Right atrium auricular region (tissue), 2 donors: Measurements from ENCODE around the gene ATG7. TPM values are rescaled to one million over a fixed set of nuclear protein-coding genes. Genes with fewer than 3 reads are reported as not detected.
"Not testable (repeated sequence)": the region's sequence is repeated elsewhere in the genome, so short reads cannot be mapped to it uniquely, and the experiment has no call there.

Source experiments
- DNase-seq: peaks from one replicate; pipeline ENCODE4 v3.0.0-alpha.2; 2019; ENCODE audit warnings: low spot score
- H3K27ac ChIP-seq, 2 donors: fragments of 200-600 bp; sonication (generic); 1 replicate in 1 of 2; 2 replicates in 1 of 2; pipeline ENCODE4 v1.5.1; 2016 to 2019
- H3K27me3 ChIP-seq, 2 donors: fragments of 200-600 bp; sonication (generic); one replicate each; pipeline versions ENCODE4 v1.5.1 to v1.6.0; 2017 to 2019
- H3K36me3 ChIP-seq: fragments of 200-600 bp; sonication (generic); one replicate; pipeline ENCODE4 v1.5.1; 2016
- H3K4me1 ChIP-seq, 2 donors: fragments of 200-600 bp; sonication (generic); one replicate each; pipeline versions ENCODE4 v1.5.1 to v1.6.0; 2017 to 2019
- H3K4me3 ChIP-seq, 2 donors: fragments of 200-600 bp; sonication (generic); 1 replicate in 1 of 2; 2 replicates in 1 of 2; pipeline ENCODE4 v1.5.1; 2017 to 2019; ENCODE audit warnings: mild to moderate bottlenecking in 1 of 2, moderate library complexity in 1 of 2
- H3K9me3 ChIP-seq, 2 donors: fragments of 200-600 bp; sonication (generic); one replicate each; pipeline ENCODE4 v1.5.1; 2019
- CTCF ChIP-seq, 2 donors: fragments of 200-600 bp; sonication (generic); IDR thresholded peaks; one replicate each; pipeline ENCODE4 v1.5.1; 2019; ENCODE audit warnings: antibody characterized with exemption in 2 of 2
- total RNA-seq, 2 donors: library from RNA; depleted of rRNA; stranded (reverse); fragments of >200 nt; gene quantifications; one replicate each; pipeline ENCODE4 v1.1.0, GENCODE V29; 2016

ATG7 gene
- total RNA-seq, 2 donors from 2014 or later, result 15.2 to 23.8 TPM

GRCh38 chr3:11394392-11394791 lies 122.2 kb downstream of the ATG7 start:
- TF ChIP-seq CTCF (IDR thresholded peaks at IDR 0.05), result no peak
- peaks cover 0 to 27% of the 10 kb centered on the region in 2 donors for H3K4me1 ChIP-seq
- H3K9me3 ChIP-seq, result no peaks in the 10 kb centered on the region
- no peak for DNase-seq
- H3K4me3 ChIP-seq, result no peak overlapping the region
- H3K27ac ChIP-seq, result no peak overlapping the region
- H3K36me3 ChIP-seq, result no peaks in the 10 kb centered on the region
- no peaks in the 10 kb centered on the region for H3K27me3 ChIP-seq

DNA sequence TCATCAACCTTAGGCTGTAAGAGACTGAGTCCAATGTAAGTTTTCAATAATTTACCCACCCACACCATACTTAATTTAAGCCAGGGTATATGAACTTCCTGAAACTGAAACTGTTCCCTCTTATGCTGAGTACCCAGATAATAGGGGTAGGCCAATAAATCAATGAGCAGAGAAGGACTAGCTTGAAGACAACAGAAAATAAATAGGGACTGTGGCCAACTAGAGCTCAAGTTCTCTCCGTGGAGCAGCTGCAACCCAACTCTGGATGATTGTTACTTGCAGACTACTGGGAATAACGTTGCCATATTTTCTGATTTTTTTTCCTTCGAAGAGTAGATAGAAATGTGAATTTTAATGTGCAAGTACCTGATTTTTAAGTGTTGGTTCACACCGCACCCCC lies 128.0 kb downstream of the ATG7 start:
- H3K27ac ChIP-seq, result no peak overlapping the region
- H3K27me3 ChIP-seq, result no peaks in the 10 kb centered on the region
- H3K4me3 ChIP-seq, result no peak overlapping the region
- H3K36me3 ChIP-seq, result no peaks in the 10 kb centered on the region
- no peaks in the 10 kb centered on the region for H3K9me3 ChIP-seq
- DNase-seq, result no peak
- no peak for TF ChIP-seq CTCF (IDR thresholded peaks at IDR 0.05)
- no peaks in the 10 kb centered on the region for H3K4me1 ChIP-seq

DNA sequence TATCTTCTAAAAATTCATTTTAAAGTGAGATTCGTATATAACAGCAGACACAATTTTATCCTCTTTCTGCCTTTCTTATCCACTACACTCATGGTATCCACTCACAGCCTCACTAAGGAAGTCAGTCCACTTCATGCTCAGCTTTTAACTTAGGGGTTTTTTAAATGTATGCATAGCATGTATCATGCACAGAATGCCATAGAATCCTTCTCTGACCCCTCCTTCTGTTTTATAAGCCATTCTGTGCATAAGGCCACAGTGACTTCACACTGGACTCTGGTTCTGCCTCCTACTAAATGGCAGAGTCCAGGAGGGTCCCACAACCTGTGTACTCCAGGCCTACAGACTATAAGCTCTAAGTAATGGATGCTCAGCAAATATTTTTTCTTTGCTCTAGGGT lies 129.2 kb downstream of the ATG7 start:
- no peak for TF ChIP-seq CTCF (IDR thresholded peaks at IDR 0.05)
- Histone ChIP-seq H3K4me3 (no peak overlapping the region), H3K4me1 (no peaks in the 10 kb centered on the region), H3K27ac (no peak overlapping the region), H3K9me3 (no peaks in the 10 kb centered on the region), H3K27me3 (no peaks in the 10 kb centered on the region), H3K36me3 (no peaks in the 10 kb centered on the region)
- no peak for DNase-seq

- H3K27ac ChIP-seq, result no peak overlapping the region
- no peaks in the 10 kb centered on the region for H3K4me1 ChIP-seq
- no peak for TF ChIP-seq CTCF (IDR thresholded peaks at IDR 0.05)
- no peak for DNase-seq
- no peak overlapping the region for H3K4me3 ChIP-seq
- H3K27me3 ChIP-seq, result no peaks in the 10 kb centered on the region
- peaks cover 0 to 4% of the 10 kb centered on the region in 2 donors for H3K9me3 ChIP-seq
- no peaks in the 10 kb centered on the region for H3K36me3 ChIP-seq
These were observed 133.1 kb downstream of the ATG7 start for GRCh38 chr3:11405323-11405722.

DNA sequence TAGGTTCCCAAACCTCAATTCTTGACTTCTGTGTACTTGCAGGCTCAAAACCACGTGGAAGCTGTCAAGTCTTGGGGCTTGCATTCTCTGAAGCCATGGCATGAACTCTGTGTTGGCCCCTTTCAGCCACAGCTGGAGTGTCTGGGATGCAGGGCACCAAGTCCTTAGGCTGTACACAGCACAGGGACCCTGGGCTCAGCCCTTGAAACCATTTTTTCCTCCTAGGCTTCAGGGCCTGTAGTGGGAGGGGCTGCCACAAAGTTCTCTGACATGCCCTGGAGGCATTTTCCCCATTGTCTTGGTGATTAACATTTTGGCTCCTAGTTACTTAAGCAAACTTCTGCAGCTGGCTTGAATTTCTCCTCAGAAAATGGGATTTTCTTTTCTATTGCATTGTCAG lies 135.4 kb downstream of the ATG7 start:
- no peak for TF ChIP-seq CTCF (IDR thresholded peaks at IDR 0.05)
- no peaks in the 10 kb centered on the region for H3K27me3 ChIP-seq
- H3K27ac ChIP-seq, result no peak overlapping the region
- H3K4me3 ChIP-seq, result no peak overlapping the region
- no peak for DNase-seq
- H3K4me1 ChIP-seq, result no peaks in the 10 kb centered on the region
- H3K36me3 ChIP-seq, result no peaks in the 10 kb centered on the region
- peaks cover 0 to 4% of the 10 kb centered on the region in 2 donors for H3K9me3 ChIP-seq

- not testable (repeated sequence) for H3K9me3 ChIP-seq, DNase-seq, H3K36me3 ChIP-seq, H3K4me1 ChIP-seq, H3K27ac ChIP-seq, H3K4me3 ChIP-seq, H3K27me3 ChIP-seq
These were observed 136.2 kb downstream of the ATG7 start for GRCh38 chr3:11408324-11408859.
